GM20000 (cell line): ENCODE measurements around the gene PCDHB1.

ENCODE experiments used
- DNase-seq: peaks from one replicate; pipeline ENCODE4 v3.0.0; 2012; ENCODE audit warnings: low spot score
- CTCF ChIP-seq: IDR thresholded peaks from 2 replicates; pipeline ENCODE4 v1.5.1; 2012; ENCODE audit warnings: mild to moderate bottlenecking, control low read depth; ENCODE audit errors: extremely low read depth, missing control alignments

Gene PCDHB1

GRCh38 chr5:141050622-141051520, at the start of gene PCDHB1:
Gene PCDHB1, plus strand, starts transcription at chr5:141051374. Its CDS starts 97 bp downstream, at chr5:141051471.
- no peak for DNase-seq
- no peak for TF ChIP-seq CTCF

- no peak for DNase-seq
- no peak for TF ChIP-seq CTCF
These were observed 49.7 kb upstream of the PCDHB1 start for GRCh38 chr5:141001446-141001843.

GRCh38 chr5:141001844-141002604, 49.1 kb upstream of the PCDHB1 start:
- no peak for TF ChIP-seq CTCF
- no peak for DNase-seq

GRCh38 chr5:141002605-141002965, 48.6 kb upstream of the PCDHB1 start:
- DNase-seq: no peak
- no peak for TF ChIP-seq CTCF

- TF ChIP-seq CTCF: no peak
- DNase-seq: no peak
These were observed 48.1 kb upstream of the PCDHB1 start for GRCh38 chr5:141003031-141003430.

GRCh38 chr5:141003791-141004611, 47.2 kb upstream of the PCDHB1 start:
- no peak for DNase-seq
- TF ChIP-seq CTCF: no peak

- no peak for DNase-seq
- TF ChIP-seq CTCF: no peak
These were observed 43.4 kb upstream of the PCDHB1 start for GRCh38 chr5:141007791-141008190.
